Measurements from ENCODE around the gene ZNF750.

Gene ZNF750

GRCh38 chr17:82867763-82868325 is 28.0 kb upstream of the ZNF750 start:
- no peak for DNase-seq (ENCODE audit: low read depth)
- no peak overlapping the region for H3K4me3 ChIP-seq (ENCODE audit: low read depth, low read length)
- no peak for TF ChIP-seq CTCF (IDR thresholded peaks at IDR 0.05; ENCODE audit: insufficient read depth, low read depth, low read length, missing control alignments)

GRCh38 chr17:82866590-82867191 is 26.9 kb upstream of the ZNF750 start:
- no peak for DNase-seq (ENCODE audit: low read depth)
- no peak for TF ChIP-seq CTCF (IDR thresholded peaks at IDR 0.05; ENCODE audit: insufficient read depth, low read depth, low read length, missing control alignments)
- H3K4me3 ChIP-seq (ENCODE audit: low read depth, low read length) = no peak overlapping the region

GRCh38 chr17:82865774-82866395 is 26.1 kb upstream of the ZNF750 start:
- DNase-seq (ENCODE audit: low read depth) = no peak
- no peak for TF ChIP-seq CTCF (IDR thresholded peaks at IDR 0.05; ENCODE audit: insufficient read depth, low read depth, low read length, missing control alignments)
- no peak overlapping the region; the same call in 1 of the 2 replicates for H3K4me3 ChIP-seq (ENCODE audit: low read depth, low read length)

GRCh38 chr17:82865274-82865673 is 25.5 kb upstream of the ZNF750 start:
- no peak for TF ChIP-seq CTCF (IDR thresholded peaks at IDR 0.05; ENCODE audit: insufficient read depth, low read depth, low read length, missing control alignments)
- peak overlapping the region; percentile 64 for H3K4me3 ChIP-seq (ENCODE audit: low read depth, low read length)
- DNase-seq (ENCODE audit: low read depth) = no peak

- no peak for TF ChIP-seq CTCF (IDR thresholded peaks at IDR 0.05; ENCODE audit: insufficient read depth, low read depth, low read length, missing control alignments)
- DNase-seq (ENCODE audit: low read depth) = peak; percentile 67
- H3K4me3 ChIP-seq (ENCODE audit: low read depth, low read length) = peak overlapping the region; percentile 64
These were observed 25.0 kb upstream of the ZNF750 start for GRCh38 chr17:82864713-82865248.

- peak; percentile 97 for DNase-seq (ENCODE audit: low read depth)
- H3K4me3 ChIP-seq (ENCODE audit: low read depth, low read length) = peak overlapping the region; percentile 64
- TF ChIP-seq CTCF (IDR thresholded peaks at IDR 0.05; ENCODE audit: insufficient read depth, low read depth, low read length, missing control alignments) = no peak
These were observed 24.3 kb upstream of the ZNF750 start for GRCh38 chr17:82863941-82864712.
